Panc1 (cell line): ENCODE data around the gene TNFRSF21. TPM values are rescaled to one million over a fixed set of nuclear protein-coding genes. Genes with fewer than 3 reads are reported as not detected.

ENCODE experiments used
- ATAC-seq: fragments of 200-7000 bp; cut with Tn5 transposase; 2 replicates; pipeline ENCODE4 v1.9.1; 2020; ENCODE audit warnings: mild to moderate bottlenecking, moderate library complexity
- BruUV-seq: library from RNA; stranded (reverse); fragments of 400-500 nt; replicated peaks from 2 replicates; lab custom pipeline; 2021; lab: Mats Ljungman, UMichigan
- CTCF ChIA-PET: fragments of 300-600 bp; sonication (Branson Sonifier 250); formaldehyde crosslinking; loops from one replicate; lab custom pipeline; 2022; ENCODE audit warnings: antibody characterized with exemption; lab: Charles Lee
- POLR2A ChIA-PET: fragments of 300-600 bp; sonication (Branson Sonifier 250); formaldehyde crosslinking; loops from one replicate; lab custom pipeline; 2022; ENCODE audit warnings: antibody characterized with exemption; lab: Charles Lee
- DNase-seq: peaks from one replicate; pipeline ENCODE4 v3.0.0-alpha.2; 2010; ENCODE audit warnings: low read depth, low spot score
- H3K27ac ChIP-seq: 2 replicates; pipeline ENCODE4 v1.5.1; 2011; ENCODE audit warnings: mild to moderate bottlenecking, low read length, inconsistent platforms
- H3K27me3 ChIP-seq: fragments of 200-500 bp; sonication (Bioruptor generic); 2 replicates; pipeline ENCODE4 v1.6.0; 2014; ENCODE audit warnings: low read length, inconsistent platforms; ENCODE audit not compliant: control insufficient read depth, insufficient read depth
- H3K36me3 ChIP-seq: fragments of 200-500 bp; sonication (Bioruptor generic); 2 replicates; pipeline ENCODE4 v1.5.1; 2014; ENCODE audit warnings: inconsistent platforms, mild to moderate bottlenecking, low read length, moderate library complexity; ENCODE audit not compliant: control insufficient read depth, insufficient read depth
- H3K4me1 ChIP-seq: 2 replicates; pipeline ENCODE4 v1.5.1; 2011; ENCODE audit warnings: inconsistent platforms, mild to moderate bottlenecking, low read length, moderate library complexity; ENCODE audit not compliant: control insufficient read depth, insufficient read depth
- H3K4me3 ChIP-seq, 2 experiments: 2 replicates each; pipeline ENCODE4 v1.5.1; 2011 to 2012; ENCODE audit warnings: low read depth in 2 of 2, low read length in 2 of 2, mild to moderate bottlenecking in 2 of 2, inconsistent platforms in 1 of 2, moderate library complexity in 1 of 2
- H3K9me3 ChIP-seq: fragments of 200-500 bp; sonication (Bioruptor generic); 2 replicates; pipeline ENCODE4 v1.5.1; 2014; ENCODE audit warnings: low read depth, mild to moderate bottlenecking, inconsistent platforms, low read length, moderate library complexity; ENCODE audit not compliant: control insufficient read depth, insufficient read depth
- CTCF ChIP-seq: fragments of 450-650 bp; IDR thresholded peaks from 2 replicates; pipeline ENCODE4 v1.5.1; 2017; ENCODE audit warnings: mild to moderate bottlenecking
- POLR2AphosphoS5 ChIP-seq: IDR thresholded peaks from 2 replicates; pipeline ENCODE4 v1.6.1; 2012; ENCODE audit warnings: mild to moderate bottlenecking, low read depth, low read length, moderate library complexity
- SIN3A ChIP-seq: IDR thresholded peaks from 2 replicates; pipeline ENCODE4 v1.6.1; 2012; ENCODE audit warnings: low read depth, mild to moderate bottlenecking, low read length, moderate library complexity, borderline replicate concordance; ENCODE audit not compliant: insufficient read depth
- TCF7L2 ChIP-seq: IDR thresholded peaks from 2 replicates; pipeline ENCODE4 v1.6.1; 2011; ENCODE audit warnings: mild to moderate bottlenecking, low read depth, low read length, inconsistent platforms
- in situ Hi-C: cut with HindIII; loops from 2 replicates; pipeline ENCODE4 v1.10.0; 2016; ENCODE audit warnings: low sequenced_read_pairs, low pct_unique_long_range_greater_than_20kb
- intact Hi-C: fragments of 100-400 bp; cut with micrococcal nuclease; formaldehyde crosslinking; loops from one replicate; pipeline ENCODE4 v1.10.0; 2022; ENCODE audit not compliant: unreplicated experiment
- total RNA-seq: library from RNA; stranded (reverse); gene quantifications from one replicate; pipeline ENCODE4 v1.2.1, GENCODE V29; 2021; ENCODE audit not compliant: unreplicated experiment
- TF ChIP-seq, protein P1 (sequence below), 2 experiments: IDR thresholded peaks; 2 replicates each; pipeline ENCODE4 v1.6.1; 2011 to 2012; ENCODE audit warnings: low read depth in 2 of 2, control low read depth in 1 of 2, low read length in 1 of 2, mild to moderate bottlenecking in 1 of 2, moderate library complexity in 1 of 2; ENCODE audit not compliant: insufficient read depth in 1 of 2

Gene TNFRSF21
- total RNA-seq, 1 experiment from 2014 or later = 76.0 TPM

DNA sequence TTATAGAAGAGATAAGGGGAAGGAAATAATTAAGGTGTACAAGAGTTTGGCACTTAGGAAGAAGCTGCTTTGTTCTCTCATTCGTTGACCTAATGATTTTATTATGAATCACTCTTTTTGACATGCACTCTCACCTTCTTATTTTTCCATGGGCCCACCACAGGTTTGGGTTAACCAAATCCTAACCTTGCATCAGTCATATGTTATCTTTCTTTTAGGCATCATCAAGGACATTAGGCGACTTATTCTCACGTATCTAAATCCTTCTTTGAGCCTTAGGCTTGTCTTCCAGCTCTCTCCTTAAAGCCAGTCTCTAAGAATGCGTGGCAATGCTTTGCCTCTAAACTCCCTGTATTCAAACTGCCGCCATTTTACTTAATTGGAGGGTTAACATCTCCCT lies 58.3 kb downstream of the TNFRSF21 start:
- Histone ChIP-seq H3K4me3 (no peak overlapping the region), H3K9me3 (no peaks in the 10 kb centered on the region), H3K27me3 (no peaks in the 10 kb centered on the region), H3K27ac (no peak overlapping the region), H3K4me1 (peaks cover 15% of the 10 kb centered on the region), H3K36me3 (peaks cover 3% of the 10 kb centered on the region)
- ATAC-seq (no peak), DNase-seq (no peak)
- in situ Hi-C loops (no loop called here), intact Hi-C loops (no loop called here)
- BruUV-seq = no TSS peak
- TF ChIP-seq, protein P1, sequence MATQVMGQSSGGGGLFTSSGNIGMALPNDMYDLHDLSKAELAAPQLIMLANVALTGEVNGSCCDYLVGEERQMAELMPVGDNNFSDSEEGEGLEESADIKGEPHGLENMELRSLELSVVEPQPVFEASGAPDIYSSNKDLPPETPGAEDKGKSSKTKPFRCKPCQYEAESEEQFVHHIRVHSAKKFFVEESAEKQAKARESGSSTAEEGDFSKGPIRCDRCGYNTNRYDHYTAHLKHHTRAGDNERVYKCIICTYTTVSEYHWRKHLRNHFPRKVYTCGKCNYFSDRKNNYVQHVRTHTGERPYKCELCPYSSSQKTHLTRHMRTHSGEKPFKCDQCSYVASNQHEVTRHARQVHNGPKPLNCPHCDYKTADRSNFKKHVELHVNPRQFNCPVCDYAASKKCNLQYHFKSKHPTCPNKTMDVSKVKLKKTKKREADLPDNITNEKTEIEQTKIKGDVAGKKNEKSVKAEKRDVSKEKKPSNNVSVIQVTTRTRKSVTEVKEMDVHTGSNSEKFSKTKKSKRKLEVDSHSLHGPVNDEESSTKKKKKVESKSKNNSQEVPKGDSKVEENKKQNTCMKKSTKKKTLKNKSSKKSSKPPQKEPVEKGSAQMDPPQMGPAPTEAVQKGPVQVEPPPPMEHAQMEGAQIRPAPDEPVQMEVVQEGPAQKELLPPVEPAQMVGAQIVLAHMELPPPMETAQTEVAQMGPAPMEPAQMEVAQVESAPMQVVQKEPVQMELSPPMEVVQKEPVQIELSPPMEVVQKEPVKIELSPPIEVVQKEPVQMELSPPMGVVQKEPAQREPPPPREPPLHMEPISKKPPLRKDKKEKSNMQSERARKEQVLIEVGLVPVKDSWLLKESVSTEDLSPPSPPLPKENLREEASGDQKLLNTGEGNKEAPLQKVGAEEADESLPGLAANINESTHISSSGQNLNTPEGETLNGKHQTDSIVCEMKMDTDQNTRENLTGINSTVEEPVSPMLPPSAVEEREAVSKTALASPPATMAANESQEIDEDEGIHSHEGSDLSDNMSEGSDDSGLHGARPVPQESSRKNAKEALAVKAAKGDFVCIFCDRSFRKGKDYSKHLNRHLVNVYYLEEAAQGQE (IDR thresholded peaks at IDR 0.05; ENCODE audit: insufficient read depth in 1 of 2, low read depth in 2 of 2, low read length in 1 of 2) = no peak
- TF ChIP-seq SIN3A (no peak), TCF7L2 (no peak), POLR2AphosphoS5 (no peak), CTCF (no peak)
- POLR2A ChIA-PET = no interaction called here
- CTCF ChIA-PET = interaction anchor here (0.6 kb wide), 1 partner anchor 751 kb away, joined by 14 read pairs; no protein-coding TSS in a partner anchor

DNA sequence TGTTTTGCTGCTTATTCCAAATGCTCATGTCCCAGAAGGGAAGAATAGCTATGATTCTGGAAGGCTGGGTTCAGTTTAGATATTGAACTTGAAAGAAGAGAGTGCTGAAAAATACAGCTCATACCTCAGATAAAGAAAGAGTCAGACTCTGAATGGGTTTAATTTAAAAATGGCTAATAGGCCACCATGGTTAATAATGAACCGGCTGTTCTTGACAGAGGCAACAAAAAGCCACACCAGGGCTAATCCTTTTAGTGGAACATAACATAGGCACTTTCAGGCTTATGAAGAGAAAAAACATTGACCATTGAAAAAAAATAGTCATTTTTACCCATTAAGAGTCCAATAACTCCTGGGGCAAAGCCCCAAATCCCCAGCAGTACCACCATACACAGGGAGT lies 59.4 kb downstream of the TNFRSF21 start:
- peaks cover 3% of the 10 kb centered on the region for H3K36me3 ChIP-seq
- peaks cover 15% of the 10 kb centered on the region for H3K4me1 ChIP-seq
- no peak overlapping the region; the same call in 1 of the 2 replicates for H3K27ac ChIP-seq
- TF ChIP-seq SIN3A (no peak), CTCF (no peak), TCF7L2 (no peak), POLR2AphosphoS5 (no peak)
- TF ChIP-seq, protein P1 (IDR thresholded peaks at IDR 0.05; ENCODE audit: insufficient read depth in 1 of 2, low read depth in 2 of 2, low read length in 1 of 2) = no peak
- ATAC-seq = no peak
- no TSS peak for BruUV-seq
- no peaks in the 10 kb centered on the region for H3K9me3 ChIP-seq
- intact Hi-C loops (no loop called here), in situ Hi-C loops (no loop called here)
- H3K4me3 ChIP-seq = no peak overlapping the region
- POLR2A ChIA-PET = interaction anchor here (0.6 kb wide), 1 partner anchor 8 kb away, joined by 3 read pairs; no protein-coding TSS in a partner anchor
- CTCF ChIA-PET = no interaction called here
- DNase-seq = no peak
- H3K27me3 ChIP-seq = no peaks in the 10 kb centered on the region
